Activated CD4-positive, alpha-beta memory T cell treated with anti-CD3 and anti-CD28 coated beads, Interleukin-2, amount 10 ng/mL, durations not matched to agents 7 days and 5 days (primary cell): Measurements from ENCODE around the gene RUNX1. TPM values are rescaled to one million over a fixed set of nuclear protein-coding genes. Genes with fewer than 3 reads are reported as not detected.

ENCODE experiments used
- CTCF ChIA-PET: fragments of 350-600 bp; sonication (Branson Sonifier 250); formaldehyde crosslinking; loops from one replicate; lab custom pipeline; 2021; ENCODE audit warnings: antibody characterized with exemption, inconsistent platforms; lab: Charles Lee
- POLR2A ChIA-PET: fragments of 350-600 bp; sonication (Branson Sonifier 250); formaldehyde crosslinking; loops from one replicate; lab custom pipeline; 2021; ENCODE audit warnings: antibody characterized with exemption; lab: Charles Lee
- DNase-seq: peaks from one replicate; pipeline ENCODE4 v3.0.0-alpha.2; 2020
- H3K27ac Mint-ChIP-seq: one replicate; pipeline ENCODE4 v1.8.0; 2021; ENCODE audit warnings: mild to moderate bottlenecking, mixed read lengths
- H3K27me3 Mint-ChIP-seq: one replicate; pipeline ENCODE4 v1.8.0; 2021; ENCODE audit warnings: mixed read lengths
- H3K36me3 Mint-ChIP-seq: one replicate; pipeline ENCODE4 v1.8.0; 2021; ENCODE audit warnings: low read depth, mixed read lengths
- H3K4me1 Mint-ChIP-seq: one replicate; pipeline ENCODE4 v1.8.0; 2021; ENCODE audit warnings: mixed read lengths
- H3K4me3 Mint-ChIP-seq: one replicate; pipeline ENCODE4 v1.8.0; 2021; ENCODE audit warnings: mild to moderate bottlenecking, mixed read lengths
- H3K9me3 Mint-ChIP-seq: one replicate; pipeline ENCODE4 v1.8.0; 2021; ENCODE audit warnings: mixed read lengths
- total RNA-seq, 2 experiments: library from RNA; stranded (reverse); gene quantifications; one replicate each; pipeline ENCODE4 v1.2.3, GENCODE V29; 2021

The RUNX1 gene
- total RNA-seq, 2 experiments from 2014 or later, result 53.0 to 56.3 TPM

GRCh38 chr21:35043549-35043948, 5.6 kb downstream of the RUNX1 start:
- POLR2A ChIA-PET, result interaction anchor here (1.0 to 18.0 kb wide), 12 partner anchors 9 to 236 kb away, joined by 3 to 623 read pairs (median 6); no protein-coding TSS in a partner anchor

GRCh38 chr21:35042836-35043235, 6.3 kb downstream of the RUNX1 start:
- ChIA-PET CTCF (interaction anchor here (1.4 to 9.9 kb wide), 5 partner anchors 9 to 358 kb away, joined by 4 to 161 read pairs (median 9); no protein-coding TSS in a partner anchor), POLR2A (interaction anchor here (1.0 to 18.0 kb wide), 10 partner anchors 8 to 235 kb away, joined by 3 to 623 read pairs (median 46); no protein-coding TSS in a partner anchor)
- DNase-seq, result no peak
- Mint-ChIP-seq H3K4me3 (peak overlapping the region; percentile 91), H3K4me1 (peaks cover 86% of the 10 kb centered on the region), H3K36me3 (peaks cover 82% of the 10 kb centered on the region), H3K27me3 (no peaks in the 10 kb centered on the region), H3K9me3 (no peaks in the 10 kb centered on the region), H3K27ac (peak overlapping the region; percentile 99)

More at GRCh38 chr21:35043549-35043948, 5.6 kb downstream of the RUNX1 start:
- peaks cover 78% of the 10 kb centered on the region for H3K4me1 Mint-ChIP-seq
- peaks cover 83% of the 10 kb centered on the region for H3K36me3 Mint-ChIP-seq
- H3K9me3 Mint-ChIP-seq, result no peaks in the 10 kb centered on the region
- peak overlapping the region; percentile 99 for H3K27ac Mint-ChIP-seq
- H3K4me3 Mint-ChIP-seq, result peak overlapping the region; percentile 91
- no peaks in the 10 kb centered on the region for H3K27me3 Mint-ChIP-seq
- no peak for DNase-seq
- CTCF ChIA-PET, result interaction anchor here (1.4 to 9.9 kb wide), 6 partner anchors 8 to 357 kb away, joined by 3 to 161 read pairs (median 7); no protein-coding TSS in a partner anchor

DNA sequence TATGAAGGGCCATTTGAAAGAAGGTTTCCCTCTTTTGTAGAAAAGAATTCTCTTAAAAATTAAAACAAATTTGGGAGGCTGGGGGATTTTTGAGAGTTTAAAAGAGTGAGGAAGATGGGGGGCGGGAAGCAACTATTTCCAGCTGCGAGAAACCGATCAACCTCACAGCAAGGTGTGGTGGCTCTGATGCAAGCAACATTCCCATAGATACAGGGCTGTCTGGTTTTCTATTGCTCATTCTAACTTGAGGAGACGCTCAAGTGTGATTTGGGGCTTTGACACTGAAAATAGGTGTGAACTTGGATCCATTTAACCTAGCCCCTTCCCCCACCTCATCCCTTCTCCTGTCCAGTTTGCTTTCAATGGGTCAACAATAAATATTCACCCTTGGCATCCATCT, 7.2 kb downstream of the RUNX1 start:
- Mint-ChIP-seq H3K4me1 (peaks cover 93% of the 10 kb centered on the region), H3K9me3 (no peaks in the 10 kb centered on the region), H3K27ac (peak overlapping the region; percentile 99), H3K36me3 (peaks cover 81% of the 10 kb centered on the region), H3K27me3 (no peaks in the 10 kb centered on the region), H3K4me3 (peak overlapping the region; percentile 91)
- CTCF ChIA-PET, result interaction anchor here (2.7 kb wide), 1 partner anchor 16 kb away, joined by 17 read pairs; no protein-coding TSS in a partner anchor
- POLR2A ChIA-PET, result interaction anchor here (0.9 to 18.0 kb wide), 5 partner anchors 9 to 153 kb away, joined by 4 to 623 read pairs (median 382); no protein-coding TSS in a partner anchor
- no peak for DNase-seq

- Mint-ChIP-seq H3K4me3 (peak overlapping the region; percentile 91), H3K9me3 (no peaks in the 10 kb centered on the region), H3K27ac (peak overlapping the region; percentile 99), H3K4me1 (peaks cover 96% of the 10 kb centered on the region), H3K36me3 (peaks cover 78% of the 10 kb centered on the region), H3K27me3 (no peaks in the 10 kb centered on the region)
- POLR2A ChIA-PET, result interaction anchor here (1.3 to 18.0 kb wide), 6 partner anchors 7 to 152 kb away, joined by 5 to 623 read pairs (median 62); no protein-coding TSS in a partner anchor
- DNase-seq, result no peak
- CTCF ChIA-PET, result interaction anchor here (1.0 to 1.5 kb wide), 5 partner anchors 11 to 151 kb away, joined by 3 to 11 read pairs (median 3); no protein-coding TSS in a partner anchor
Measured at GRCh38 chr21:35041122-35041521, 8.0 kb downstream of the RUNX1 start.

DNA sequence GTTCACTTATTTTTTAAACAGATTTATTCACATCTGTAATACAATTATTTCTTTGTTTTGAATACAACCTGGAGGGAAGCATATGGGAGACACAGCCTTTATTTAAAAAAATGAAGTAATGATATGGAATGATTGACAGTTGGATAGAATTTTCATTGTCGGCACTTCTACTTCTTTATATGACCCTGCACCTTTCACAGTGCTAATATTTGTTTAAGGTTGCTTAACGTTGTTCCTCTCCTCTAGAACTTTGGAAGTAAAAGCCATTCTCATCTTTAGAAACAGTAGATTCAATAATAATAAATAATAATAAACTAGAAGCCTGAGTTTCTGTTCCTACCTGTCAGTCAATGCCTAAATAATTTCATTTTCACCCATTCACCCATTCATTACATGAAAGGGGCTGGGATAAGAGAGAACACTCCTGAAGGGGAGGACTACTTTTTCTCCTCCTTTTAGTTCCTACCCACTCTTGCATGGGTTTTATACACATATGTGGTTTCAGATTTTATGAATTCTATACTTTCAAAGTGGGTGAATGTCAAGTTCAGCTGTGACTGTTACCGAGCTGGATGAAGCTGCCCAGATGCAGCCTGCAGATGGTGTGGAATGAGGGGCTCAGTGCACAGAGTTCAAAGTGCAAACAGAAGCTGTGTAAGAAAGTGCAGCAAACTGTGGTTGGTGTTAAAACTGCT, 9.4 kb downstream of the RUNX1 start:
- Mint-ChIP-seq H3K4me3 (peak overlapping the region; percentile 47), H3K27me3 (no peaks in the 10 kb centered on the region), H3K36me3 (peaks cover 83% of the 10 kb centered on the region), H3K9me3 (no peaks in the 10 kb centered on the region), H3K4me1 (peaks cover 96% of the 10 kb centered on the region), H3K27ac (peak overlapping the region; percentile 99)
- POLR2A ChIA-PET, result interaction anchor here (0.9 to 18.0 kb wide), 10 partner anchors 6 to 151 kb away, joined by 3 to 623 read pairs (median 12); no protein-coding TSS in a partner anchor
- DNase-seq, result no peak
- CTCF ChIA-PET, result interaction anchor here (0.6 to 1.5 kb wide), 7 partner anchors 11 to 150 kb away, joined by 3 to 11 read pairs (median 4); no protein-coding TSS in a partner anchor

- Mint-ChIP-seq H3K27ac (peak overlapping the region; percentile 92), H3K4me1 (peaks cover 96% of the 10 kb centered on the region), H3K4me3 (peak overlapping the region; percentile 68), H3K36me3 (peaks cover 83% of the 10 kb centered on the region), H3K9me3 (no peaks in the 10 kb centered on the region), H3K27me3 (no peaks in the 10 kb centered on the region)
- DNase-seq, result no peak
- POLR2A ChIA-PET, result interaction anchor here (0.8 to 18.0 kb wide), 12 partner anchors 7 to 293 kb away, joined by 3 to 623 read pairs (median 7); no protein-coding TSS in a partner anchor
- CTCF ChIA-PET, result interaction anchor here (0.8 to 1.9 kb wide), 6 partner anchors 8 to 149 kb away, joined by 3 to 8 read pairs (median 4); no protein-coding TSS in a partner anchor
Measured at GRCh38 chr21:35038772-35039319, 10.3 kb downstream of the RUNX1 start.

GRCh38 chr21:35037384-35037765, 11.7 kb downstream of the RUNX1 start:
- no peak for DNase-seq
- Mint-ChIP-seq H3K9me3 (no peaks in the 10 kb centered on the region), H3K36me3 (peaks cover 83% of the 10 kb centered on the region), H3K4me3 (peak overlapping the region; percentile 68), H3K4me1 (peaks cover 96% of the 10 kb centered on the region), H3K27ac (peak overlapping the region; percentile 92), H3K27me3 (no peaks in the 10 kb centered on the region)
- CTCF ChIA-PET, result interaction anchor here (1.4 to 1.9 kb wide), 3 partner anchors 8 to 54 kb away, joined by 3 to 6 read pairs (median 4); no protein-coding TSS in a partner anchor
- POLR2A ChIA-PET, result interaction anchor here (1.1 to 18.0 kb wide), 8 partner anchors 8 to 162 kb away, joined by 5 to 623 read pairs (median 59); no protein-coding TSS in a partner anchor

DNA sequence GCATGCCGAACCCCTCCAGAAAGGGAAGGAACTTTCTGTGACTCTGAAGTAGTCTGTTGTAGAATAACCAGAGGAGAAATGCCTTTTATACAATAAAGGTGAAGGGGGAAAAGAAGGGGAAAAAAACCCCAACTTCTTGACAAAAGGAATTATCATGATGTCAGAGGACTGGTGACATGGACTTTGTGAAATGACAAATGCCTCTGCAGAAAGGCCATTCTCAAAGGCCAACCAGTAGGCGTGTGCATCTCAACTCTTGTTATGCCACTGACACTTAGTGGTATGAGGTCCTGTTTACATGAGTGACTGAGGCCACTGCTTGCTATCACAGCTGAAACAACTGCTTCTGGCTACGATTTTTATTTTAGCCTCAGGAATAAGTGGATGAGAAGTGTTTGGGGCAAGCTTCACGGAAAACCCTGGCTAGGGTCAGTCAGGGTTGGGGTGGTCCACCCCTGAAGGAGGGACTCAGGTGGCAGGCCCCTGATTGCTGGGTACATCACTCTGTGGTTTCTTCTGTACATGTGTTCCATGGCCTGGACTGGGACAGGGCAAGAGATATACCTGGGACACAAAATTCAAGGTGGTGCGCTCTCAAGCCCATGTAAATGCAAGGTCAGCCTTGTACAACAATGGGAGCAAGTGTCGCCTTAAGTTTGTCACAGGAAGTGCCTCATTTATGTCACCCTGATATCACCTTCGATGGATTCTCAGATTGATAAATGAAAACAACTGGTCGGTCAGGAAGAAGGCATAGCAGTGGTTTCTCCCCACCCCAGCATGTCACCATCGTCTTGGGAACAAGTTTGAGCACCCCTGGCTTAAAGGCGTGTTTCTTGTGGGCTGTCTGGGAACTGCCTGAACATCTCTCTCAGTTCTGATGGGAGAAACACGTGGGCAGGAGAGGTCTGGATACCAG, 12.4 kb downstream of the RUNX1 start:
- peaks cover 95% of the 10 kb centered on the region for H3K4me1 Mint-ChIP-seq
- H3K27ac Mint-ChIP-seq, result peak overlapping the region; percentile 92
- H3K36me3 Mint-ChIP-seq, result peaks cover 83% of the 10 kb centered on the region
- no peaks in the 10 kb centered on the region for H3K9me3 Mint-ChIP-seq
- ChIA-PET POLR2A (interaction anchor here (1.0 to 18.0 kb wide), 6 partner anchors 9 to 157 kb away, joined by 3 to 623 read pairs (median 131); no protein-coding TSS in a partner anchor), CTCF (interaction anchor here (1.1 to 1.9 kb wide), 2 partner anchors 11 to 53 kb away, joined by 3 to 4 read pairs; no protein-coding TSS in a partner anchor)
- no peak for DNase-seq
- no peaks in the 10 kb centered on the region for H3K27me3 Mint-ChIP-seq
- peak overlapping the region; percentile 68 for H3K4me3 Mint-ChIP-seq

DNA sequence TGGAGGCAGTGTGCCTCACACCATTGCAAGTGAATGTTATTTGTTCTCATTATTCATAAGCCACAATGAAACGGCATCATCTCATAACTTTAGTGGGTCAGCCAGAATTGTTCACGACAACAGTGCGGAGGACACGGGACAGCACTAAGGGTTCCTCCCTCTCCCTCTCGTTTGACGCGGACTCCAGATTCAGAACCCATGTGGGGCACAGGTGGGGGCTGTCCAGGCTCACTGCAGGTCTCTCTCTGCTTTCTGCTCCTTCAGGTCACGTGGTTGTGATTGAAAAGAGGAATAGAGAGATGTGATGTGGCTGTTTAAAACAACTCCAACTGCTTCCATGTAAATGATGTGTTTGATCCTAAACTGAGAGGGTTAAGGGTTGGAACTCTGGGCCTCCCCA, 13.5 kb downstream of the RUNX1 start:
- POLR2A ChIA-PET, result interaction anchor here (1.0 to 16.6 kb wide), 6 partner anchors 9 to 191 kb away, joined by 3 to 382 read pairs (median 58); no protein-coding TSS in a partner anchor
- CTCF ChIA-PET, result interaction anchor here (0.9 to 1.1 kb wide), 2 partner anchors 10 to 146 kb away, joined by 3 read pairs; no protein-coding TSS in a partner anchor
- peak overlapping the region; percentile 76 for H3K27ac Mint-ChIP-seq
- peaks cover 2% of the 10 kb centered on the region for H3K9me3 Mint-ChIP-seq
- H3K4me1 Mint-ChIP-seq, result peaks cover 89% of the 10 kb centered on the region
- peaks cover 84% of the 10 kb centered on the region for H3K36me3 Mint-ChIP-seq
- H3K27me3 Mint-ChIP-seq, result no peaks in the 10 kb centered on the region
- DNase-seq, result no peak
- H3K4me3 Mint-ChIP-seq, result no peak overlapping the region

- no peak overlapping the region for H3K4me3 Mint-ChIP-seq
Measured at GRCh38 chr21:35035116-35035515, 14.0 kb downstream of the RUNX1 start.

More at GRCh38 chr21:35035116-35035515, 14.0 kb downstream of the RUNX1 start:
- no peak for DNase-seq
- H3K27ac Mint-ChIP-seq, result peak overlapping the region; percentile 76
- peaks cover 90% of the 10 kb centered on the region for H3K4me1 Mint-ChIP-seq
- H3K36me3 Mint-ChIP-seq, result peaks cover 86% of the 10 kb centered on the region
- CTCF ChIA-PET, result interaction anchor here (0.9 kb wide), 1 partner anchor 145 kb away, joined by 3 read pairs; no protein-coding TSS in a partner anchor
- POLR2A ChIA-PET, result interaction anchor here (1.0 to 9.6 kb wide), 4 partner anchors 8 to 191 kb away, joined by 3 to 152 read pairs (median 58); no protein-coding TSS in a partner anchor
- no peaks in the 10 kb centered on the region for H3K27me3 Mint-ChIP-seq
- H3K9me3 Mint-ChIP-seq, result peaks cover 2% of the 10 kb centered on the region
